IPS-NIHi7 (cell line): ENCODE results near the gene TTLL11.

Experiments used
- DNase-seq: peaks from one replicate; pipeline ENCODE4 v3.0.0; 2012; ENCODE audit warnings: mixed read lengths; ENCODE audit errors: extremely low spot score

Gene TTLL11

GRCh38 chr9:121883281-121884056, 209.6 kb downstream of the TTLL11 start:
- DNase-seq: peak; percentile 49

GRCh38 chr9:121881920-121882500, 211.1 kb downstream of the TTLL11 start:
- DNase-seq: no peak

GRCh38 chr9:121880343-121880898, 212.7 kb downstream of the TTLL11 start:
- no peak for DNase-seq

- no peak for DNase-seq
Observed at GRCh38 chr9:121878271-121878822, 214.8 kb downstream of the TTLL11 start.

GRCh38 chr9:121876658-121877271, 216.3 kb downstream of the TTLL11 start:
- no peak for DNase-seq

GRCh38 chr9:121876255-121876654, 216.9 kb downstream of the TTLL11 start:
- DNase-seq: no peak

GRCh38 chr9:121874524-121874923, 218.6 kb downstream of the TTLL11 start:
- no peak for DNase-seq

- DNase-seq: no peak
Observed at GRCh38 chr9:121871431-121872025, 221.6 kb downstream of the TTLL11 start.

- DNase-seq: no peak
Observed at GRCh38 chr9:121870271-121870670, 222.8 kb downstream of the TTLL11 start.

GRCh38 chr9:121868626-121869025, 224.5 kb downstream of the TTLL11 start:
- no peak for DNase-seq

GRCh38 chr9:121866927-121867326, 226.2 kb downstream of the TTLL11 start:
- no peak for DNase-seq

- DNase-seq: no peak
Observed at GRCh38 chr9:121865884-121866283, 227.2 kb downstream of the TTLL11 start.

- no peak for DNase-seq
Observed at GRCh38 chr9:121865060-121865459, 228.0 kb downstream of the TTLL11 start.

- DNase-seq: no peak
Observed at GRCh38 chr9:121863955-121864354, 229.2 kb downstream of the TTLL11 start.

GRCh38 chr9:121862371-121863332, 230.5 kb downstream of the TTLL11 start:
- DNase-seq: no peak

GRCh38 chr9:121861501-121862180, 231.5 kb downstream of the TTLL11 start:
- DNase-seq: peak; percentile 79

GRCh38 chr9:121860744-121861143, 232.4 kb downstream of the TTLL11 start:
- no peak for DNase-seq

- DNase-seq: no peak
Observed at GRCh38 chr9:121860213-121860612, 232.9 kb downstream of the TTLL11 start.

GRCh38 chr9:121859646-121860045, 233.5 kb downstream of the TTLL11 start:
- DNase-seq: no peak

- no peak for DNase-seq
Observed at GRCh38 chr9:121858788-121859187, 234.3 kb downstream of the TTLL11 start.
